GM06990 (cell line): ENCODE data around the gene C1QTNF4.

ENCODE experiments used
- DNase-seq: peaks from one replicate; pipeline ENCODE4 v3.0.0-alpha.2; 2011; ENCODE audit not compliant: insufficient read length; ENCODE audit errors: extremely low read depth
- H3K27me3 ChIP-seq: replicated peaks from 2 replicates; pipeline ENCODE4 v1.6.0; 2011; ENCODE audit warnings: low read length; ENCODE audit not compliant: control insufficient read depth, insufficient read depth
- H3K36me3 ChIP-seq: 2 replicates; pipeline ENCODE4 v1.5.1; 2011; ENCODE audit warnings: low read length; ENCODE audit not compliant: control insufficient read depth, insufficient read depth
- H3K4me3 ChIP-seq: replicated peaks from 2 replicates; pipeline ENCODE4 v1.5.1; 2011; ENCODE audit warnings: low read depth, mild to moderate bottlenecking, control low read depth, low read length
- TF ChIP-seq, protein P1 (sequence below): IDR thresholded peaks from 2 replicates; pipeline ENCODE4 v1.5.1; 2011; ENCODE audit warnings: low read length, control low read depth, mild to moderate bottlenecking, inconsistent platforms; ENCODE audit not compliant: insufficient read depth, poor library complexity, severe bottlenecking

C1QTNF4 gene

GRCh38 chr11:47577460-47578041, 16.7 kb downstream of the C1QTNF4 start:
- peak overlapping the region; percentile 75 for H3K4me3 ChIP-seq

DNA sequence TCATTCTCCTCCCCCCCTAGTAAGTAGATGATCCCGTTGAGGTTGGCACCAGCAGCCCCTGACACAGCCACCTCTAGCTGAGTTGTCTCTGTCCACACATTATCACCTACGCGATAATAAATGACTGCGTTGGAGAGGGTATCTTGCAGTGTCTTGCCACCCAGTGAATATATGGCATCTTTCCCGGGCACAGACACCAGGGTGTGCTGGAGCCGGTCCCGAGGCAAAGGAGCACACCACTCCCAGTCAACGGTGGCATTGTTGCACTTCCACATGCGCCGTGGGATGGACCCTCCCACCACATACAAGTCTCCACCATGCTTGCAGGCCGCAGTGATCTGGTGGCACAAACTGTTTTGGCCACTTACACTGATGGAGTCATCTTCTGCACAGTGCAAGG, 20.9 kb downstream of the C1QTNF4 start:
- peaks cover 19% of the 10 kb centered on the region for H3K36me3 ChIP-seq

More at GRCh38 chr11:47577460-47578041, 16.7 kb downstream of the C1QTNF4 start:
- Histone ChIP-seq H3K27me3 (no peaks in the 10 kb centered on the region), H3K36me3 (peaks cover 24% of the 10 kb centered on the region)
- DNase-seq, result no peak
- TF ChIP-seq, protein P1, sequence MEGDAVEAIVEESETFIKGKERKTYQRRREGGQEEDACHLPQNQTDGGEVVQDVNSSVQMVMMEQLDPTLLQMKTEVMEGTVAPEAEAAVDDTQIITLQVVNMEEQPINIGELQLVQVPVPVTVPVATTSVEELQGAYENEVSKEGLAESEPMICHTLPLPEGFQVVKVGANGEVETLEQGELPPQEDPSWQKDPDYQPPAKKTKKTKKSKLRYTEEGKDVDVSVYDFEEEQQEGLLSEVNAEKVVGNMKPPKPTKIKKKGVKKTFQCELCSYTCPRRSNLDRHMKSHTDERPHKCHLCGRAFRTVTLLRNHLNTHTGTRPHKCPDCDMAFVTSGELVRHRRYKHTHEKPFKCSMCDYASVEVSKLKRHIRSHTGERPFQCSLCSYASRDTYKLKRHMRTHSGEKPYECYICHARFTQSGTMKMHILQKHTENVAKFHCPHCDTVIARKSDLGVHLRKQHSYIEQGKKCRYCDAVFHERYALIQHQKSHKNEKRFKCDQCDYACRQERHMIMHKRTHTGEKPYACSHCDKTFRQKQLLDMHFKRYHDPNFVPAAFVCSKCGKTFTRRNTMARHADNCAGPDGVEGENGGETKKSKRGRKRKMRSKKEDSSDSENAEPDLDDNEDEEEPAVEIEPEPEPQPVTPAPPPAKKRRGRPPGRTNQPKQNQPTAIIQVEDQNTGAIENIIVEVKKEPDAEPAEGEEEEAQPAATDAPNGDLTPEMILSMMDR, result no peak

DNA sequence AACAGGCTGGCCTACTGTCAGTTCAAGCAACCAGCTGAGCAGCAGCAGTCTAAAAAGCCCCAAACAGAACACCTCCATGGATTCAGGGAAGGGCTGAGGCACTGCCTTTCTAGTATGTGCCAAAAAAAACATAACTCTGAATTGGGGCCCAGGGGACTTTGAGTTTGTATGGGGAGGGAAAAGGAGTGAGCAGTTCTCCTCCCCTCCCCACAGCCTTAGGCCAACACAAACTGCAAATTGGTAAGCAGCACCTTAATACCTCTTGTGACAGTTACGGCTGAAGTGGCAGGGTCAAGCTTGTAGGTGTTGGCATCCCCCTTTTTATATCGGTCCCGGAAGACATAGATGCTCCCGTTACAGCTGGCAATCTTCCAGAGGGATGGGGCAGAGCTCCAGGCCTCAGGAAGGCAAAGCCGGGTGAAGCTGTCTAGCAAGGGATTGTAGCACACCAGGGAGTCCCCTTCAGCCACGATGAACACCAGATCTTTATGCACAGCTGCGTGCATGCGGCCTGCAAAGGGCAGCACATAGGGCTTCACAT, 21.4 kb downstream of the C1QTNF4 start:
- H3K36me3 ChIP-seq, result peaks cover 19% of the 10 kb centered on the region
- no peak for DNase-seq

More for the DNA sequence above, 20.9 kb downstream of the C1QTNF4 start:
- H3K27me3 ChIP-seq, result no peaks in the 10 kb centered on the region
- DNase-seq, result no peak
- H3K4me3 ChIP-seq, result no peak overlapping the region
- TF ChIP-seq, protein P1, result no peak

DNA sequence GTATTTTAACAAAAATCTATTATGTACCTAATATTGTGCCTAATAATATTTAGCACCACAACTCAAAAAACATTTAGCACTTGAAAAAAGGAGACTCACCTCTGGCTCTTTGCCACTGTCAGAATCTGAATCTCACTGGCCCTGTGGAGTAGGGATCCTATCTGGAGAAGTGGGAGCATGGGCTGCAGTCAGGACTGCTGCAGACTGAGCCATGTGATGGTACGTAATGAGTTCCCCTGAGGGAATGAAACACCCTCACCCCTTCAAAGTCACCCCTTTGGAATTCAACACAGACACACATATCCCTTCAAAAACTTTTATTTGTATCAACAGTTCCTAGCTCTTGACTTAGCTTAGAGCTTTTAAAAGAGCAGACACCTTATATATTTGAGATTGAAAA, 22.3 kb downstream of the C1QTNF4 start:
- DNase-seq, result no peak
- no peaks in the 10 kb centered on the region for H3K27me3 ChIP-seq
- TF ChIP-seq, protein P1, result no peak
- H3K36me3 ChIP-seq, result peaks cover 19% of the 10 kb centered on the region
- H3K4me3 ChIP-seq, result no peak overlapping the region

More for the DNA sequence above, 21.4 kb downstream of the C1QTNF4 start:
- Histone ChIP-seq H3K27me3 (no peaks in the 10 kb centered on the region), H3K4me3 (no peak overlapping the region)
- TF ChIP-seq, protein P1, result no peak

GRCh38 chr11:47571357-47571729, 22.9 kb downstream of the C1QTNF4 start:
- Histone ChIP-seq H3K4me3 (no peak overlapping the region), H3K27me3 (no peaks in the 10 kb centered on the region), H3K36me3 (peaks cover 19% of the 10 kb centered on the region)
- DNase-seq, result no peak
- TF ChIP-seq, protein P1, result no peak
